H9 (cell line): ENCODE results near the gene TMEM50B. TPM values are rescaled to one million over a fixed set of nuclear protein-coding genes. Genes with fewer than 3 reads are reported as not detected.

Experiments used
- DNase-seq: peaks from one replicate; pipeline ENCODE4 v3.0.0-alpha.2; 2017
- H2AFZ ChIP-seq: one replicate; pipeline ENCODE4 v1.6.1; 2013; ENCODE audit warnings: mild to moderate bottlenecking, low read length, control low read depth, moderate library complexity
- H2AK5ac ChIP-seq: 2 replicates; pipeline ENCODE4 v1.6.1; 2013; ENCODE audit warnings: low read length, control low read depth, mixed read lengths; ENCODE audit not compliant: insufficient read length
- H2BK120ac ChIP-seq: one replicate; pipeline ENCODE4 v1.6.1; 2013; ENCODE audit warnings: low read depth, mild to moderate bottlenecking, low read length, control low read depth, inconsistent platforms; ENCODE audit not compliant: poor library complexity, severe bottlenecking
- H2BK12ac ChIP-seq: 2 replicates; pipeline ENCODE4 v1.6.1; 2013; ENCODE audit warnings: low read length, control low read depth, mixed read lengths, low read depth; ENCODE audit not compliant: insufficient read length
- H2BK15ac ChIP-seq: 2 replicates; pipeline ENCODE4 v1.6.1; 2013; ENCODE audit warnings: low read depth, low read length, control low read depth
- H2BK20ac ChIP-seq: one replicate; pipeline ENCODE4 v1.6.1; 2013; ENCODE audit warnings: low read depth, mild to moderate bottlenecking, low read length, control low read depth, inconsistent platforms; ENCODE audit not compliant: poor library complexity, severe bottlenecking
- H2BK5ac ChIP-seq: 2 replicates; pipeline ENCODE4 v1.6.1; 2013; ENCODE audit warnings: low read length, control low read depth, mixed read lengths; ENCODE audit not compliant: insufficient read length
- H3K14ac ChIP-seq: 2 replicates; pipeline ENCODE4 v1.6.1; 2013; ENCODE audit warnings: low read length, control low read depth; ENCODE audit not compliant: insufficient read depth
- H3K18ac ChIP-seq: 2 replicates; pipeline ENCODE4 v1.6.1; 2013; ENCODE audit warnings: low read depth, mild to moderate bottlenecking, mixed read lengths, low read length, control low read depth; ENCODE audit not compliant: insufficient read length
- H3K23ac ChIP-seq: 2 replicates; pipeline ENCODE4 v1.6.1; 2013; ENCODE audit warnings: low read length, control low read depth, mixed read lengths, low read depth; ENCODE audit not compliant: insufficient read length
- H3K23me2 ChIP-seq: 2 replicates; pipeline ENCODE4 v1.6.1; 2013; ENCODE audit warnings: low read depth, mild to moderate bottlenecking, mixed read lengths, low read length, control low read depth; ENCODE audit not compliant: insufficient read length, poor library complexity, severe bottlenecking
- H3K27ac ChIP-seq: 2 replicates; pipeline ENCODE4 v1.5.1; 2013; ENCODE audit warnings: low read length, control low read depth, mixed read lengths, low read depth; ENCODE audit not compliant: insufficient read length
- H3K27me3 ChIP-seq: 2 replicates; pipeline ENCODE4 v1.6.1; 2013; ENCODE audit warnings: low read length, control low read depth, inconsistent platforms; ENCODE audit not compliant: insufficient read depth
- H3K4ac ChIP-seq: 2 replicates; pipeline ENCODE4 v1.6.1; 2013; ENCODE audit warnings: low read depth, mild to moderate bottlenecking, control low read depth, inconsistent platforms, low read length, moderate library complexity
- H3K4me1 ChIP-seq: 2 replicates; pipeline ENCODE4 v1.6.1; 2013; ENCODE audit warnings: low read length, control low read depth, inconsistent platforms; ENCODE audit not compliant: insufficient read depth
- H3K4me2 ChIP-seq: 2 replicates; pipeline ENCODE4 v1.6.1; 2013; ENCODE audit warnings: low read length, control low read depth, mixed read lengths; ENCODE audit not compliant: insufficient read length, insufficient read depth
- H3K56ac ChIP-seq: 2 replicates; pipeline ENCODE4 v1.6.1; 2013; ENCODE audit warnings: low read depth, mild to moderate bottlenecking, mixed read lengths, low read length, control low read depth; ENCODE audit not compliant: insufficient read length
- H3K79me1 ChIP-seq: 2 replicates; pipeline ENCODE4 v1.6.1; 2013; ENCODE audit warnings: low read depth, mild to moderate bottlenecking, moderate library complexity, low read length, control low read depth, inconsistent platforms; ENCODE audit not compliant: insufficient read depth, poor library complexity, severe bottlenecking
- H3K79me2 ChIP-seq: 2 replicates; pipeline ENCODE4 v1.6.1; 2013; ENCODE audit warnings: low read length, control low read depth, inconsistent platforms; ENCODE audit not compliant: insufficient read depth
- H3K9ac ChIP-seq: 2 replicates; pipeline ENCODE4 v1.6.1; 2013; ENCODE audit warnings: low read length, control low read depth, mixed read lengths; ENCODE audit not compliant: insufficient read length; ENCODE audit errors: extremely low read depth
- H3K9me3 ChIP-seq: one replicate; pipeline ENCODE4 v1.6.1; 2013; ENCODE audit warnings: low read depth, low read length, inconsistent platforms; ENCODE audit not compliant: control insufficient read depth
- H3T11ph ChIP-seq: one replicate; pipeline ENCODE4 v1.6.1; 2013; ENCODE audit warnings: mild to moderate bottlenecking, low read length, control low read depth, inconsistent platforms
- H4K20me1 ChIP-seq: one replicate; pipeline ENCODE4 v1.6.1; 2013; ENCODE audit not compliant: control insufficient read depth, insufficient read length, insufficient read depth
- H4K5ac ChIP-seq: 2 replicates; pipeline ENCODE4 v1.6.1; 2013; ENCODE audit warnings: low read depth, mild to moderate bottlenecking, mixed read lengths, low read length, control low read depth; ENCODE audit not compliant: insufficient read length
- H4K8ac ChIP-seq: replicated peaks from 2 replicates; pipeline ENCODE4 v1.6.1; 2013; ENCODE audit warnings: low read length, control low read depth, mixed read lengths, low read depth; ENCODE audit not compliant: insufficient read length
- H4K91ac ChIP-seq: 2 replicates; pipeline ENCODE4 v1.6.1; 2013; ENCODE audit warnings: low read depth, mild to moderate bottlenecking, moderate library complexity, mixed read lengths, low read length, control low read depth; ENCODE audit not compliant: insufficient read length
- H3K27ac Mint-ChIP-seq, 3 experiments: 2 replicates in 2 of 3; 3 replicates in 1 of 3; pipeline ENCODE4 v1.8.0; 2020 to 2021; ENCODE audit warnings: mixed read lengths in 3 of 3, mild to moderate bottlenecking in 1 of 3, moderate library complexity in 1 of 3
- H3K27me3 Mint-ChIP-seq: 2 replicates; pipeline ENCODE4 v1.8.0; 2021; ENCODE audit warnings: low read depth, mild to moderate bottlenecking, moderate library complexity, mixed read lengths
- H3K36me3 Mint-ChIP-seq, 3 experiments: 2 replicates in 2 of 3; 3 replicates in 1 of 3; pipeline ENCODE4 v1.8.0; 2020 to 2021; ENCODE audit warnings: low read depth in 3 of 3, mixed read lengths in 3 of 3; ENCODE audit not compliant: insufficient read depth in 1 of 3
- H3K4me1 Mint-ChIP-seq, 2 experiments: 2 replicates each; pipeline ENCODE4 v1.8.0; 2020; ENCODE audit warnings: mixed read lengths in 2 of 2
- H3K4me3 Mint-ChIP-seq, 2 experiments: 2 replicates in 1 of 2; 3 replicates in 1 of 2; pipeline ENCODE4 v1.8.0; 2020 to 2021; ENCODE audit warnings: mild to moderate bottlenecking in 2 of 2, mixed read lengths in 2 of 2, moderate library complexity in 1 of 2
- H3K9me3 Mint-ChIP-seq, 2 experiments: 2 replicates in 1 of 2; 3 replicates in 1 of 2; pipeline ENCODE4 v1.8.0; 2020; ENCODE audit warnings: mild to moderate bottlenecking in 2 of 2, mixed read lengths in 2 of 2, moderate library complexity in 1 of 2
- CTCF ChIP-seq: fragments of 200-600 bp; sonication (generic); conservative IDR thresholded peaks from 3 replicates; pipeline ENCODE4 v1.8.0; 2021; ENCODE audit warnings: antibody characterized with exemption, mild to moderate bottlenecking
- WGBS: extraction: QIAGEN DNeasy Blood & Tissue Kit; methylation state at CpG from one replicate; pipeline ENCODE4 v1.1.7; 2013; ENCODE audit warnings: missing lambda C conversion rate, low lambda C conversion rate, mixed read lengths; ENCODE audit not compliant: insufficient read length; ENCODE audit errors: extremely low coverage; 5-methylcytosine and 5-hydroxymethylcytosine counted together
- long read RNA-seq: library from polyadenylated mRNA; unstranded; transcript quantifications from one replicate; pipeline ENCODE4 v2.0.0, GENCODE V29; 2020
- total RNA-seq: library from RNA; stranded (reverse); gene quantifications from 2 replicates; pipeline ENCODE4 v1.2.1, GENCODE V29; 2021

TMEM50B gene
- total RNA-seq = 14.8 and 17.6 TPM in 2 replicates
- long read RNA-seq, transcript TMEM50B-201 (9 exons, 3,062 nt) = minor isoform, 6 of 55 reads
- long read RNA-seq, transcript TMEM50B-210 (7 exons, 2,375 nt) = major isoform, 24 of 55 reads
- long read RNA-seq, partial matches to known transcripts = 2 of 55 reads
- long read RNA-seq, other reads (novel, unspliced or antisense) = 19 of 55 reads

DNA sequence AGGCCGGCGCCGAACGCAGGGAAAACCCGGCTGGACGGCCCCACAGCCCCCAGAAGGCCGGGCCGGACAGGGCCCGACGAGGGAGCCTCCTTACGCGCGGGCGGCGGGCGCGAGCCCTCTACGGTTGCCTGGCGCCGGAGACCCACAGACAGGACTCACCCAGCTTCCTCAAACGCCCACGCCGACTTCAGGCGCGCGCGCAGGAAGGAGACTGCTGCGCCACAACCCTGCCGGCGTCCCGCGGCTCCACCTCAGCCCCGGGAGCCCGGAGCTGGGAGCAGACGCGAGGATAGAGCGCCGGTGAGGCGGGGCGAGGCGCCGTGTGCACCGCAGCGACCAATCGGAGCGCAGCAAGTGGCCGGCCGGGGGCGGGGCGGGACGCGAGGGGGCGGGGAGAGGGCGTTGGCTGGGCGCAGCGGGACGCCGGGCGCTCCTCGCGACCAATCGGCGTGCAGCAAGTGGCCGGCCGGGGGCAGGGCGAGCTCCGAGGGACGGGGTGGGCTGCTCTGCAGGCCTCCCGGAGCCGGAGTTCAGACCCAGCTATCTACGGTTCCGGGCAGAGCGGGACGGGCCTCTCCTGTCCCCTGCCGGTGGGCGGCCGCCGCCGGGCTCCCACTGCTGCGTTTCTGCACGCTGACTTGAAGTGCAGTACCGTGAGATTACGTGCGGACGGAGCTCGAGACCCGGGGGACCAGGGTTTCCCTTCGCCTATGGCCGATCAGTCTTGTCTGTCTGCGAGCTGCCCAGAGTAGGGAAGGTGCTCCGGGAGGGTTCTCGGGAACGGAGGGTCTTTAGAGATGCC is at the start of gene TMEM50B:
Gene TMEM50B (minus strand): TSS at position 296 of the 802 bp plus-strand sequence. CDS start 11,089 bp downstream, outside the sequence.
- Histone ChIP-seq H3T11ph (no peak within 1 kb of the TSS), H2AK5ac (no peak within 1 kb of the TSS), H4K8ac (no peak within 1 kb of the TSS), H3K27me3 (no peaks in the 10 kb centered on the region), H3K27ac (peak within 1 kb of the TSS; percentile 55), H2BK120ac (no peak within 1 kb of the TSS), H3K56ac (no peak within 1 kb of the TSS), H3K18ac (peak within 1 kb of the TSS; percentile 88), H3K14ac (0 out of 2 replicates have a peak within 1 kb of the TSS, but pooled peaks have one; percentile 78), H3K79me1 (peaks cover 2% of the 10 kb centered on the region), H2AFZ (peak within 1 kb of the TSS; percentile 88), H3K23me2 (peaks cover 20% of the 10 kb centered on the region), H3K4me1 (peaks cover 2% of the 10 kb centered on the region; the same call in 1 of the 2 replicates), H2BK5ac (no peak within 1 kb of the TSS), H2BK15ac (no peak within 1 kb of the TSS; the same call in 1 of the 2 replicates), H4K20me1 (no peaks in the 10 kb centered on the region), H2BK20ac (no peak within 1 kb of the TSS), H3K9me3 (no peaks in the 10 kb centered on the region), H3K23ac (no peak within 1 kb of the TSS), H4K5ac (no peak within 1 kb of the TSS), H4K91ac (no peak within 1 kb of the TSS), H3K9ac (peak within 1 kb of the TSS; percentile 92), H3K79me2 (no peaks in the 10 kb centered on the region), H3K4ac (no peak within 1 kb of the TSS), H3K4me2 (peak within 1 kb of the TSS; percentile 87), H2BK12ac (no peak within 1 kb of the TSS)
- Mint-ChIP-seq H3K9me3 (no peaks in the 10 kb centered on the region), H3K4me3 (peak within 1 kb of the TSS; percentile 83 to 95), H3K27ac (peak within 1 kb of the TSS; percentile 93 to 97 (median 96)), H3K36me3 (no peaks in the 10 kb centered on the region; a peak in 2 of 7 replicates), H3K27me3 (peaks cover 2% of the 10 kb centered on the region; the same call in 1 of the 2 replicates), H3K4me1 (peaks cover 6 to 8% of the 10 kb centered on the region in 2 experiments)
- TF ChIP-seq CTCF = peak; percentile 59
- peak; percentile 96 for DNase-seq
- no CpG with 5 or more reads among the region's 93 CpGs for WGBS
